C4-2B (cell line): Measurements from ENCODE around the gene PKMYT1.

Source experiments
- H3K27ac ChIP-seq: fragments of 450-650 bp; 2 replicates; pipeline ENCODE4 v1.5.1; 2017
- ZFX ChIP-seq: fragments of 450-650 bp; IDR thresholded peaks from 2 replicates; pipeline ENCODE4 v1.6.1; 2017
- TF ChIP-seq, protein P1 (sequence below): fragments of 450-650 bp; conservative IDR thresholded peaks from 2 replicates; pipeline ENCODE4 v1.5.1; 2017; ENCODE audit warnings: mild to moderate bottlenecking

PKMYT1 gene

DNA sequence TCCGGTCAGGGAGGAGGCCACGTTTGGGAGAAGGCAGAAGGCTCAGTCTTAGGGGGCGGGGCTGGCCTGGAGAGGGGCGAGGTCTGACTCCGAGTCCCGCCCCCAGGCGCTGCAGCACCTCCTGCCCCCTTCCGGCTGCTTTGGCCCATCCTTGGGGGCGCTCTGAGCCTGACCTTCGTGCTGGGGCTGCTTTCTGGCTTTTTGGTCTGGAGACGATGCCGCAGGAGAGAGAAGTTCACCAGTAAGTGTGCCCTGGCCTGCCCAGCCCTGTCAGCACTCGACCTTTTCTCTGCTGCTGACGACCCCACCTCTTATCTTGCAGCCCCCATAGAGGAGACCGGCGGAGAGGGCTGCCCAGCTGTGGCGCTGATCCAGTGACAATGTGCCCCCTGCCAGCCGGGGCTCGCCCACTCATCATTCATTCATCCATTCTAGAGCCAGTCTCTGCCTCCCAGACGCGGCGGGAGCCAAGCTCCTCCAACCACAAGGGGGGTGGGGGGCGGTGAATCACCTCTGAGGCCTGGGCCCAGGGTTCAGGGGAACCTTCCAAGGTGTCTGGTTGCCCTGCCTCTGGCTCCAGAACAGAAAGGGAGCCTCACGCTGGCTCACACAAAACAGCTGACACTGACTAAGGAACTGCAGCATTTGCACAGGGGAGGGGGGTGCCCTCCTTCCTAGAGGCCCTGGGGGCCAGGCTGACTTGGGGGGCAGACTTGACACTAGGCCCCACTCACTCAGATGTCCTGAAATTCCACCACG, 41.4 kb upstream of the PKMYT1 start:
- H3K27ac ChIP-seq: peak overlapping the region; percentile 69
- TF ChIP-seq, protein P1, sequence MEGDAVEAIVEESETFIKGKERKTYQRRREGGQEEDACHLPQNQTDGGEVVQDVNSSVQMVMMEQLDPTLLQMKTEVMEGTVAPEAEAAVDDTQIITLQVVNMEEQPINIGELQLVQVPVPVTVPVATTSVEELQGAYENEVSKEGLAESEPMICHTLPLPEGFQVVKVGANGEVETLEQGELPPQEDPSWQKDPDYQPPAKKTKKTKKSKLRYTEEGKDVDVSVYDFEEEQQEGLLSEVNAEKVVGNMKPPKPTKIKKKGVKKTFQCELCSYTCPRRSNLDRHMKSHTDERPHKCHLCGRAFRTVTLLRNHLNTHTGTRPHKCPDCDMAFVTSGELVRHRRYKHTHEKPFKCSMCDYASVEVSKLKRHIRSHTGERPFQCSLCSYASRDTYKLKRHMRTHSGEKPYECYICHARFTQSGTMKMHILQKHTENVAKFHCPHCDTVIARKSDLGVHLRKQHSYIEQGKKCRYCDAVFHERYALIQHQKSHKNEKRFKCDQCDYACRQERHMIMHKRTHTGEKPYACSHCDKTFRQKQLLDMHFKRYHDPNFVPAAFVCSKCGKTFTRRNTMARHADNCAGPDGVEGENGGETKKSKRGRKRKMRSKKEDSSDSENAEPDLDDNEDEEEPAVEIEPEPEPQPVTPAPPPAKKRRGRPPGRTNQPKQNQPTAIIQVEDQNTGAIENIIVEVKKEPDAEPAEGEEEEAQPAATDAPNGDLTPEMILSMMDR: peak; percentile 57
- no peak for TF ChIP-seq ZFX

DNA sequence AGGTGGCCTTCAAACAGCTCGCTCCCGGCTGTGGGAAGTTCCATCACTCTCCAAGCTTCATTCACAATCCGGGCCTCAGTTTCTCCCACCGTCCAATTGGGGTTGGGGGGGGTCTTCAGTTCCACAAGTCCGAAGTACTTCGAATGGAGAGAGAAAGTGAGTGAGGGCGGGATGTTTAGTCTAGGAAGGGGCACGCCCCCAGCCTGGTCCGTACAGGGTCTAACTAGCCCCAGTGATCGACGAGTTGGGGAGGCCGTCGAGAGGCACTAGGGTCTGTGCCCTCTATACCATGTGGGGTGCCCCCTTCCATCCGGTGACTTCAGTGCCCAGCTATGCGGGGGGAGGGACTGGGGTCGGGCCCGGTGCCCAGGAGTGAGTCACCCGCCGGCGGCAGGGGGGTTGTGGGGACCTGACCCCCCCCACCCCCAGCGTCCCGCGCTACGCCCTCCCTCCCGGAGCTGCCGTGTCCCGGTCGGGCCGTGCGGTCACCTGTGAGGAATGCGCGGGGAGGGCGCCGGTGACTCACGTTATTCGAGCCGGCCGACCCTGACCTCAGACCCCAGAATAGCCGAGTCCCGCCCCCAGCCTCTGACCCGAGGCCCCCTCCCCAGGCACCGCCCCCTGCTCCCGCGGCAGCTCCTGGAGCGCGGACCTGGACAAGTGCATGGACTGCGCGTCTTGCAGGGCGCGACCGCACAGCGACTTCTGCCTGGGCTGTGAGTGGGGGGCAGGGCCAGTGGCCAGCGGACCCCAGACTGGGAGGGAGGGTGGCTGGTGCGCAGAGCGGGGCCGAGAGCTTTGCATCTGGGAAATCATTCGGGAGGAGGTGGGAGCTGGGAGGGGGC, 40.6 kb upstream of the PKMYT1 start:
- TF ChIP-seq ZFX: no peak
- TF ChIP-seq, protein P1: no peak
- peak overlapping the region; percentile 69 for H3K27ac ChIP-seq

DNA sequence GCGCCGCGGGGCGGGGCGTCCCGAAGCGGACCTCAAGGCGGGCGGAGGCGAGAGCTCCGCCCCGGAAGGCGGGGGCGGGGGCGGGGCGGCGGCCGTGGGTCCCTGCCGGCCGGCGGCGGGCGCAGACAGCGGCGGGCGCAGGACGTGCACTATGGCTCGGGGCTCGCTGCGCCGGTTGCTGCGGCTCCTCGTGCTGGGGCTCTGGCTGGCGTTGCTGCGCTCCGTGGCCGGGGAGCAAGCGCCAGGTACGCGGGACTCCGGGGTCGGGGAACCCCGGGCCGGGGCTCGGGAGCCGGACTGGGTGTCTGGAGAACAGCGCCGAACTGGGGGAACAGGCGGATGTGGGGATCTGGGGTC, 40.0 kb upstream of the PKMYT1 start, which contains the start of gene TNFRSF12A:
Gene TNFRSF12A, plus strand, starts transcription at position 122 of the 357 bp plus-strand sequence. Its CDS starts 30 bp downstream, at position 152.
- TF ChIP-seq, protein P1: no peak; the same call in 1 of the 2 replicates
- no peak for TF ChIP-seq ZFX
- peak within 1 kb of the TSS; percentile 69 for H3K27ac ChIP-seq

DNA sequence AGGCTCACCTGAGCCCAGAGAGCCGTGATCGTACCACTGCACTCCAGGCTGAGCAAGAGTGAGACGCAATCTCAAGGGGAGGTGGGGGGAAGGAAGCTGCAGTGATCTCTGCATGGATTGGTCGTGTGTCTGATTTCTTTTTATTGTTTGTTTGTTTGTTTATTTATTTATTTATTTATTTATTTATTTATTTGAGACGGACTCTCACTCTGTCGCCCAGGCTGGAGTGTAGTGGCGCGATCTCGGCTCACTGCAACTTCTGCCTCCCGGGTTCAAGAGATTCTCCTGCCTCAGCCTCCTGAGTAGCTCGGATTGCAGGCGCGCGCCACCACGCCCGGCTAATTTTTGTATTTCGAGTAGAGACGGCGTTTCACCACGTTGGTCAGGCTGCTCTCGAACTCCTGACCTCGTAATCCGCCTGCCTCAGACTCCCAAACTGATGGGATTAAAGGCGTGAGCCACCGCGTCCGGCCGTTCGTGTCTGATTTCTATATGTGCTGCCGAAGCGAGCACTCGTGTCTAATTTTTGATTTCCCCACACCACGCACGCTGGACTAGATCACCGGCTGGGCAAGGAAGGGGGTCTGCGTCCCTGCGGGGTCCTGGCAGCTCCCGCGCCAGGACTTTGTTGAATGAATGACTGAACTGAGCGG, 39.5 kb upstream of the PKMYT1 start:
- peak overlapping the region; percentile 69 for H3K27ac ChIP-seq
- TF ChIP-seq ZFX: no peak
- TF ChIP-seq, protein P1: no peak

DNA sequence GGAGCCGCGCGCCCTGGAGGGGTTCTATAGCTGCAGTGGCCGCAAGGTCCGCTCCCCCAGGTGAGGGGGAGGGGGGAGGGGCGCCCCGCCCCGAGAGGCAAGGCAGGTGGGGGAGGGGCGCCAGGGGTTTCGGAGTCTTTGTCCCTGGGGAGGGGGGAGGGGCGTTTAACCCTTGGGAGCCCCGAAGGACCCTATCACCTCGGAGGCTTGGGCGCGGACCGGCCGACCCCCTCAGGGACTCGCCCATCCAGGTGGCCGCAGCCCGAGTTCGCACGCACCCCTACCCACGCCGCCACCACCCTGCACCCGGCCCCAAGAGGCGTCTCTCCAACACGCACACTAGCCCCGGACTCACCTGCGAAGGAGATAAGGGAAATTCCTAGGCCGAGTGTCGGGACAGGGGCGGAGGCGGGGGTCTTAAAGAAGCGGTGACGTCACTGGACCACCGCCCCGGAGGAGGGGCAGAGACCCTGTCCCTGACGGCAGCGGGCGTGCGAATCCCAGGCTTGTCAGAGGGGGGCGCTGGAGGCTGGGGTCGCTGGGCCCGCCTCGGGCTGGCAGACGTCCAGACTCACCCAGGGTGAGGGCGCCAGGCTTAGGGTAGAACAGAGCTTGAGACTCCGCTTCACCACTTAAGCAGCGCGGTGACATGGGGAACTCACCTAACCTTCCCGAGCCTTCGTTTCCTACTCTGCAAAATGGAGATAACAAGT, 37.7 kb upstream of the PKMYT1 start, which contains the start of gene CLDN6:
Gene CLDN6, minus strand, starts transcription at position 390 of the 713 bp plus-strand sequence. CDS start 2,162 bp downstream, outside the sequence.
- no peak for TF ChIP-seq ZFX
- TF ChIP-seq, protein P1: no peak; the same call in 1 of the 2 replicates
- H3K27ac ChIP-seq: no peak within 1 kb of the TSS

DNA sequence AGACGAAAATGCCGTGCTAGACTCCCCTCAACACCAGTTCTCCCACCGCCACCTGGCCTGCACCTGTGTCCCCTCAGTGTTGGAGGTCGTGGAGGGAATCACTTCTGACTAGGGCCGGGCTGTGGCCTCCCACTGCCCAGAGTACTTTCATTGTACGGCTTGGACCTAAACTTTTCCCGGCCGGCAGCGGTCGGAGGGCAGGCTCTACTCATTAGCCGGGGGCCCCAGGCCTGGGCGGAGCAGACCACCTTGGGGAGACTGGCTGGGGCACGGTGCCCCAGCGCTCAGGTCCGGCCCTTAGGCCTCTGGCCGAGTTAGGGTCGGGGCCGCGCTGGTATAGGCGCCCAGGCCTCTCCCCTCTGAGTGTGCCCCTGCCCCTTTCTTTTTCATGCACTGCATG, 37.1 kb upstream of the PKMYT1 start:
- no peak overlapping the region for H3K27ac ChIP-seq
- no peak for TF ChIP-seq ZFX
- TF ChIP-seq, protein P1: no peak
